ENCODE measurements around the gene SCARB1.

DNA sequence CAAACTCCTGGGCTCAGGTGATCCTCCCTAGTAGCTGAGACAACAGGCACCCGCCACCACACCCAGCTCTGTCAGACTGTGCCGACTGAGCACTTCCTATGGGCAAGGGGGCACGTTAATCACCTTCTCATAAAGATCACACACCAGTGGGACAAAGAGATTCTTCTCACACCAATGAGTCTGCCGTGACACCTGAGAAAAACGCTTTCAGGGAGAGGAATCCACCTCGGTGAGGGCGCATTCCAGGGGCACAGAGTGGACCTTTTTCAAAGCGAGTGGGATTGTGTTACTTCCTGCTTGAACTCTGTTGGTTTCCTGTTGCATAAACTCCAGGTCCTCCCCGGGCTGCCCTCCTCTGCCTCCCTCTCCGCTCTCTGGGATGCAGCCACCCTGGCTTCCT is 17.5 kb upstream of the SCARB1 start:
- TF ChIP-seq, protein P1, sequence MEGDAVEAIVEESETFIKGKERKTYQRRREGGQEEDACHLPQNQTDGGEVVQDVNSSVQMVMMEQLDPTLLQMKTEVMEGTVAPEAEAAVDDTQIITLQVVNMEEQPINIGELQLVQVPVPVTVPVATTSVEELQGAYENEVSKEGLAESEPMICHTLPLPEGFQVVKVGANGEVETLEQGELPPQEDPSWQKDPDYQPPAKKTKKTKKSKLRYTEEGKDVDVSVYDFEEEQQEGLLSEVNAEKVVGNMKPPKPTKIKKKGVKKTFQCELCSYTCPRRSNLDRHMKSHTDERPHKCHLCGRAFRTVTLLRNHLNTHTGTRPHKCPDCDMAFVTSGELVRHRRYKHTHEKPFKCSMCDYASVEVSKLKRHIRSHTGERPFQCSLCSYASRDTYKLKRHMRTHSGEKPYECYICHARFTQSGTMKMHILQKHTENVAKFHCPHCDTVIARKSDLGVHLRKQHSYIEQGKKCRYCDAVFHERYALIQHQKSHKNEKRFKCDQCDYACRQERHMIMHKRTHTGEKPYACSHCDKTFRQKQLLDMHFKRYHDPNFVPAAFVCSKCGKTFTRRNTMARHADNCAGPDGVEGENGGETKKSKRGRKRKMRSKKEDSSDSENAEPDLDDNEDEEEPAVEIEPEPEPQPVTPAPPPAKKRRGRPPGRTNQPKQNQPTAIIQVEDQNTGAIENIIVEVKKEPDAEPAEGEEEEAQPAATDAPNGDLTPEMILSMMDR (IDR thresholded peaks at IDR 0.05; ENCODE audit: poor library complexity) = no peak
- TF ChIP-seq EZH2 (IDR thresholded peaks at IDR 0.05; ENCODE audit: borderline replicate concordance) (no peak), EZH2phosphoT487 (IDR thresholded peaks at IDR 0.05; ENCODE audit: low read depth, severe bottlenecking, unreplicated experiment) (no peak)
